CD4-positive, alpha-beta T cell treated with Interleukin-15 for 1 hour (primary cell): ENCODE measurements around the gene PLEKHH1.
A peak's percentile ranks its signal among the peaks of the same experiment; 100 is the strongest.

Experiments
- DNase-seq: peaks from one replicate; pipeline ENCODE4 v3.0.0-alpha.2; 2020

Gene PLEKHH1

DNA sequence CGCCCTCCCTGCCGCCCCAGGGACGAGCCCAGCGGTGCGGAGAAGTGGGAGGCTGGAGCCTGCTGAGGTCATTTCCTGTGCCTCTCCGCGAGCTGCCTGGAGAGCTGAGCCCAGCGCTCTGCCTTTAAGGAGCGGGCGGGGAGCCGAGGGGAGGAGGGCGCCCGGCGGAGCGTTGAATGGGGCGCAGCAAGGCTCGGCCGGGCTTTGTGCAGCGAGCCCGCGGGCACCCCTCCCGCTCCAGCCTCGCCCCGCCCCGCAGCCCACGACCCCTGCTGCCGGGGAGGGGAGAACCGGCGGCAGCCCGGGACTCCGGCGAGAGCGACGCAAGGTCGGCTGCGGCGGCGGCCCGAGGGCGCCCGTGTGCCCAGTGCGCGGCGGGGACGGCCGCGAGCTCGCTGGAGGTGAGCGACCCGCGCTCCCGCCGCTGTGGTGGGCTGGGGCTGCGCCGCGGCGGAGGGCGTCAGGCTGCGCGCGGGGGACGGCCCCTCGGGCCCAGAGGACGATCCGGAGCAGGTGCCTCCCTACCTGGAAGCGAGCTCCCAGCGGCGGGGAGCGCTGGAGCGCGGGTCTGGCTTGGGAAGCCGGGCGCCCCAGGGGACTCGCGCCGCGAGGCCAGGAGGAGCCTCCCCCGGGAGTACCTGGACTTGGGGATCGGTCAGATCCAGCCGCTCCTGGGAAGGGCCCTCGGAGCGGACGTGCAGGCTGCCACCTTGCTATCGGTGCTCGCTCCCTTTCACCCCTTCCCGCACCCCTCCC is at the start of gene PLEKHH1:
TSS of gene PLEKHH1 (plus strand) at position 293 of the 756 bp plus-strand sequence. CDS start 8,578 bp downstream, outside the sequence.
- DNase-seq = peak; percentile 44

- no peak for DNase-seq
Observed at GRCh38 chr14:67483579-67484285, 49.4 kb upstream of the PLEKHH1 start.

DNA sequence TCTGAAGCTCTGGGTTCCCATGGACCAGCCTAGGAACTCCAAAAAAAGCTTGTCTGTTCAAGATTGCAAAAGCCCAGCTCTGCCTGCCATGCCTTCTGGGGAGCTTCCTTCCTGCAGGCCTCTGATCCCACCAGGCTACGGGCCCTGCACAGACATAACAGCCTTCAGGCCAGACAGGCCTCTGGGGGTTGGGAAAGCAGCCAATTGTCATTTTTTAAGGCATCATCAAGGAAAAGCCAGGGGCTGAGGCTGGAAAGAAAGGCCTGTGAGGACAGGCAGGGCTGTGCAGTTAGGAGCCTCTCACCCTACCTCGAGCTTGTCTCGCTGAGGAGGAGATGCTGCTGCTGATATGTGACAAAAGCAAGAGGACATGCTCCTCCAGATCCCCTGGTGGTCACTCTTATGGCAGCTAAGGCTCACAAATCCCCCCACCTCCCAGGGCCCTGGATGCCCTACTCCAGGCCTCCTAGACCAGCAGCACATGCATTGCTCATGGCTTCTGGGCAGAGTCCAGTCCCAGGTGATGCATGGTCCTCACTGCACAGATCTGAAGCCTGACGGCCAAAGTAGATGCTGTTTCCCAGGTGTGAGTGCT is 47.5 kb upstream of the PLEKHH1 start:
- no peak for DNase-seq

GRCh38 chr14:67486890-67487289 is 46.2 kb upstream of the PLEKHH1 start:
- no peak for DNase-seq

- DNase-seq = no peak
Observed at GRCh38 chr14:67487332-67487731, 45.8 kb upstream of the PLEKHH1 start.

DNA sequence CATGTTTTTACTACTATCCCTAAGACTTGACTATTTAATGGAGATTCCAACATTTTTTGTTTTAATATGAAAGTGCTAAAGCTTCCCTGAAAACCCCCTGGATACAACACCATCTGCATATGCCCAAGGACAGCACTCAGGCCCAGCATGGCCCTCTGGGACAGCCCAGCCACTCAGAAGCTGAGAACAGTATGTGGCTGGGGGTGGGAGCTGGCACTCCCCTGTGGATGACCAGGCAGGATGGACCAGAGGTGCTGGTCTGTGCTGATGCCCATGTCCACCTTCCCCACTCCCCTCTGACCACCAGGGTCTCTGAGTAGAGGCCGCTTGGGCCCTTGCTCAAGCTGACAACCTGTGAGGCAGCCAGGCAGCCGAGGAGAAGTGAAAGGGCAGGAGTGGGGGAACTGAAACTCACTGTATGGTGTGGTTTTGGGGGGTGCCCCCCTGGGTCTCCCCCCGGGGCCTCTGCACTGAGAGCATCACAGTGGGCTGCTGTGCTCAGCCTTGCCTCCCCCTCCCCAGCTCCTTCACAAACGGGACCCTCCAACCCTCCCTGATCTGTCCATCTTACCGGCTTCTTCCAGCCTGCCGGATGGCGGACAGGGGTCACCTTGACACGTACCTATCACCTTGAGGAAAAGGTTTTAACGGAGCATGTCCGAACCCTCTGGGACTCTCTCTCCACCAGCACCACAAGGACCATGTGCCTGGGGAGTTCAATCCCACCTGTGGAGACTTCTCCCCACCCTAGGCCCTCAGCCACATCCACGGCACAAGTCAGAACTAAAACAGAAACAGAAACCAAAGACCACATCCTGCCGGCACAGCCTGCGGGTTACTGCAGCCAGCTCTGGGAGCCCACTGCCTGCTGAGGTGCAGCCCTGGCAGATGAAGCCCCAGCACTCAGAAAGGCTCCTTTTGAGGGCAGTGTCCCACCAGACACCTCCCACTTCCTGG is 44.9 kb upstream of the PLEKHH1 start, which contains the start of gene TMEM229B:
TSS of gene TMEM229B (minus strand) at position 785 of the 957 bp plus-strand sequence. CDS start 14,798 bp downstream, outside the sequence.
- peak; percentile 80 for DNase-seq

- DNase-seq = no peak
Observed at GRCh38 chr14:67490196-67490595, 42.9 kb upstream of the PLEKHH1 start.

- DNase-seq = no peak
Observed at GRCh38 chr14:67491285-67491684, 41.8 kb upstream of the PLEKHH1 start.

GRCh38 chr14:67491741-67492507 is 41.2 kb upstream of the PLEKHH1 start:
- no peak for DNase-seq

GRCh38 chr14:67492538-67492937 is 40.6 kb upstream of the PLEKHH1 start:
- no peak for DNase-seq

GRCh38 chr14:67493092-67493717 is 39.9 kb upstream of the PLEKHH1 start:
- no peak for DNase-seq

- no peak for DNase-seq
Observed at GRCh38 chr14:67495827-67496226, 37.3 kb upstream of the PLEKHH1 start.

GRCh38 chr14:67497216-67497615 is 35.9 kb upstream of the PLEKHH1 start:
- DNase-seq = no peak

DNA sequence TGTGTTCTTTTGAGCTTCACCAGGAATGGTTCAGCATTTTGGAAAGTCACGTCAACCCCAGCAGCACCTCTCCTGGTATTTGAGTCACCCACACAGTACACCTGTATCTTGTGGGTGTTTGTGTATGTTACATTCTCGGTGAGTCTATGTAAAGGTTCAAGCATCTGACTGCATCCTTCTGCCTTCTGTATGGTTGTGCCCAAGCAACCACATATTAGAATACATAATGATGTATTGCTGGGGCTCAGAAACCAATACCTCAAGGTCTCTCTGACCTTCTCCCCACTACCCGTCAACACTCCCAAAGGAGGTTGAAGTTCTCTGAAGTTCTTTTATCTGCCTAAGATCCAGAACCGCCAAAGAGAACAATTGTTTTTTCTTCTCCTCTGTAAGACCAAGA is 35.4 kb upstream of the PLEKHH1 start:
- DNase-seq = no peak

DNA sequence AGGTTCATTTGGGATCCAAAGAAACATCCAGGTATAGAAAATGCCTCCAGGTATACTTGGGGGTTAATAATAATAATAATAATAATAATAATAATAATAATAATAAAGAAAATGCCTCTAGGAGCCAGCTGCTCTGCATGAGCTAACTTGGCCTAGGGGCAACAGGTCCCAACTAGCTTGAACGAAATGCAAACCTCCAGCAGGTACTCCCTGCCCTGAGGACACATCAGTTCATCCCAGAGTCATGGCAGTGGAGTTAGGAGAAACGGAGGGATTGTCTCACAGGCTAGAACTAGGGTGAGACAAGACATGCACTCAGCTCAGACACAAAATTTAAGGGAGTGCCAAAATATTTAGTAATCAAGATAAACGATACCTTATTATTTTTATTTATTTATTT is 32.1 kb upstream of the PLEKHH1 start:
- DNase-seq = no peak

DNA sequence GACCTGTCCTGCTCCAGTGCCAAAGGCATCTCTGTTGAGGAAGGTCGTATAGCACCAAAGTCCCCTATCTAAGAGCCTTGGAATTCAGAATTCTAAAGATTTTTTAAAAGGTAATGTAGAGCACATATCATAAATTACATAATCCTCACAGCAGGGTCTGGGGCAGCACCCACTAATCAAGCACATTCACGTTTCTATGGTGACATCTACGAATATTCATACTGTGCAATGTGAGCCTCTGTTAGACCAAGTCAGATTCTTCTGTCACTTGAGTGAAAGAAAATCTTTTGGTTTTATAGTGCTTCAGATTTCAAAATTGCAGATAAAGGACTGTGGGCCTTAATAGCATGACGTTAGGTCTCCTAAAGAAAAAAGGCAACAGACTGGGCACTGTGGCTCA is 31.4 kb upstream of the PLEKHH1 start:
- DNase-seq = no peak

- DNase-seq = no peak
Observed at GRCh38 chr14:67502867-67503266, 30.2 kb upstream of the PLEKHH1 start.

DNA sequence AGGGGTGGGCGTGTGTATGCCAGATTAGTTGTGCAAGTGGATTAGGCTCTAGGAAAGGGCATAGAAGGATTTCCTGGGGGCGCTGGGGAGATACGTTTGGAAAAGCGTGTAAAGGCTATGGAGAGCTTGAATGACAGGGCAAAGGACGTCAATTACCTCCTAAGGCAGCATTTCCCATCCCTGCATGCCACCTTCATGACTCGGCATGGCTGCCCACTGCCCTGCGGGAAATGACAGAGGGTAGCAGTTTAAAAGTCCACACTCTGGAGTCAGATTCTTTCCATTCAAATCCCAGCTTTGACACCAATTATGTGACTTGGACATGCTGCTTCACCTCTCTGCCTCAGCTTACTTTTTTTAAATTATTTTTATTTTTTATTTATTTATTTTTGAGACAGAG is 29.8 kb upstream of the PLEKHH1 start:
- DNase-seq = no peak

GRCh38 chr14:67505254-67505653 is 27.8 kb upstream of the PLEKHH1 start:
- DNase-seq = no peak

DNA sequence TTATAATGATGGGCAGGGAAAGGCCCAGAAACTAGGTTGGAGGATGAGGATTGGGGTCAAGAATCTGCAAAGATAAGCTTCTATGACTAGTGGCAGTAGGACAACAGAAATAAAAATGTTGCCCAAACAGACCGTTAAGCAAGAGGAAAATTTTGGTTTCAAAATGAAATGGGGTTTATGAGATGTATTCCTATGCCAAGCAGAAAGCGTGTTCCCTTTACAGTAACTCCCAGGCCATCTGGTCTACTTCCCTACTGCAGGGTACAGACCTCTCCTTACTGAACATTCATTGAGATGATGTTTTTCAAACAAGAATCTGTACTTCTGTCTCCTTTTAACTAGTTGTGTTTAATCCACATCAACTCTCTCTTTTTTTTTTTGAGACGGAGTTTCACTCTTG is 24.1 kb upstream of the PLEKHH1 start:
- no peak for DNase-seq

- DNase-seq = no peak
Observed at GRCh38 chr14:67510121-67510520, 23.0 kb upstream of the PLEKHH1 start.
